GM19193 (cell line): ENCODE measurements around the gene C16orf87.
A peak's percentile ranks its signal among the peaks of the same experiment; 100 is the strongest.

ENCODE experiments used
- POLR2A ChIP-seq: IDR thresholded peaks from 4 replicates; pipeline ENCODE4 v1.6.1; 2011; ENCODE audit not compliant: insufficient read depth, insufficient read length; ENCODE audit errors: extremely low read depth

Gene C16orf87

GRCh38 chr16:46830902-46831647 lies at the start of gene C16orf87:
TSS of gene C16orf87 (minus strand) at chr16:46831180. CDS start at chr16:46831149, 31 bp downstream.
- peak; percentile 80 for TF ChIP-seq POLR2A

- no peak for TF ChIP-seq POLR2A
These were observed 44.3 kb upstream of the C16orf87 start for GRCh38 chr16:46875243-46875642.

- no peak for TF ChIP-seq POLR2A
These were observed 42.2 kb upstream of the C16orf87 start for GRCh38 chr16:46873201-46873600.

GRCh38 chr16:46871597-46871996 lies 40.6 kb upstream of the C16orf87 start:
- no peak for TF ChIP-seq POLR2A

- no peak for TF ChIP-seq POLR2A
These were observed 35.3 kb upstream of the C16orf87 start for GRCh38 chr16:46866286-46866685.

GRCh38 chr16:46862555-46863447 lies 31.8 kb upstream of the C16orf87 start:
- no peak for TF ChIP-seq POLR2A

- TF ChIP-seq POLR2A = no peak
These were observed 28.8 kb upstream of the C16orf87 start for GRCh38 chr16:46859719-46860152.

- no peak for TF ChIP-seq POLR2A
These were observed 27.2 kb upstream of the C16orf87 start for GRCh38 chr16:46858151-46858550.

- TF ChIP-seq POLR2A = no peak
These were observed 26.5 kb upstream of the C16orf87 start for GRCh38 chr16:46857368-46857945.

- no peak for TF ChIP-seq POLR2A
These were observed 24.4 kb upstream of the C16orf87 start for GRCh38 chr16:46855389-46855788.

GRCh38 chr16:46854846-46855245 lies 23.9 kb upstream of the C16orf87 start:
- TF ChIP-seq POLR2A = no peak

- TF ChIP-seq POLR2A = no peak
These were observed 22.9 kb upstream of the C16orf87 start for GRCh38 chr16:46853713-46854443.

- no peak for TF ChIP-seq POLR2A
These were observed 21.1 kb upstream of the C16orf87 start for GRCh38 chr16:46852130-46852529.
